GM10248 (cell line): ENCODE measurements around the gene ULK4.

Source experiments
- CTCF ChIA-PET: fragments of 300-600 bp; sonication (Branson Sonifier 250); formaldehyde crosslinking; extraction: SDS; loops from one replicate; lab custom pipeline; 2021; ENCODE audit warnings: antibody characterized with exemption; lab: Yijun Ruan, JAX
- POLR2A ChIA-PET: fragments of 350-650 bp; sonication (Branson Sonifier 250); formaldehyde crosslinking; extraction: SDS; loops from one replicate; lab custom pipeline; 2020; ENCODE audit warnings: antibody characterized with exemption; lab: Yijun Ruan, JAX
- DNase-seq: peaks from one replicate; pipeline ENCODE4 v3.0.0; 2012; ENCODE audit errors: extremely low spot score
- TF ChIP-seq, protein P1 (sequence below): IDR thresholded peaks from 2 replicates; pipeline ENCODE4 v1.5.1; 2012; ENCODE audit warnings: mild to moderate bottlenecking, low read depth; ENCODE audit errors: extremely low read depth, missing control alignments, control extremely low read depth

The ULK4 gene

GRCh38 chr3:41210966-41211365 is 750.9 kb downstream of the ULK4 start:
- DNase-seq = no peak
- TF ChIP-seq, protein P1, sequence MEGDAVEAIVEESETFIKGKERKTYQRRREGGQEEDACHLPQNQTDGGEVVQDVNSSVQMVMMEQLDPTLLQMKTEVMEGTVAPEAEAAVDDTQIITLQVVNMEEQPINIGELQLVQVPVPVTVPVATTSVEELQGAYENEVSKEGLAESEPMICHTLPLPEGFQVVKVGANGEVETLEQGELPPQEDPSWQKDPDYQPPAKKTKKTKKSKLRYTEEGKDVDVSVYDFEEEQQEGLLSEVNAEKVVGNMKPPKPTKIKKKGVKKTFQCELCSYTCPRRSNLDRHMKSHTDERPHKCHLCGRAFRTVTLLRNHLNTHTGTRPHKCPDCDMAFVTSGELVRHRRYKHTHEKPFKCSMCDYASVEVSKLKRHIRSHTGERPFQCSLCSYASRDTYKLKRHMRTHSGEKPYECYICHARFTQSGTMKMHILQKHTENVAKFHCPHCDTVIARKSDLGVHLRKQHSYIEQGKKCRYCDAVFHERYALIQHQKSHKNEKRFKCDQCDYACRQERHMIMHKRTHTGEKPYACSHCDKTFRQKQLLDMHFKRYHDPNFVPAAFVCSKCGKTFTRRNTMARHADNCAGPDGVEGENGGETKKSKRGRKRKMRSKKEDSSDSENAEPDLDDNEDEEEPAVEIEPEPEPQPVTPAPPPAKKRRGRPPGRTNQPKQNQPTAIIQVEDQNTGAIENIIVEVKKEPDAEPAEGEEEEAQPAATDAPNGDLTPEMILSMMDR = no peak
- POLR2A ChIA-PET = interaction anchor here (1.2 kb wide), 1 partner anchor 11 kb away, joined by 4 read pairs; the partner anchor contains the start of gene CTNNB1
- CTCF ChIA-PET = interaction anchor here (1.1 to 3.0 kb wide), 2 partner anchors 11 to 36 kb away, joined by 3 to 13 read pairs; partner anchors contain the start of gene CTNNB1

DNA sequence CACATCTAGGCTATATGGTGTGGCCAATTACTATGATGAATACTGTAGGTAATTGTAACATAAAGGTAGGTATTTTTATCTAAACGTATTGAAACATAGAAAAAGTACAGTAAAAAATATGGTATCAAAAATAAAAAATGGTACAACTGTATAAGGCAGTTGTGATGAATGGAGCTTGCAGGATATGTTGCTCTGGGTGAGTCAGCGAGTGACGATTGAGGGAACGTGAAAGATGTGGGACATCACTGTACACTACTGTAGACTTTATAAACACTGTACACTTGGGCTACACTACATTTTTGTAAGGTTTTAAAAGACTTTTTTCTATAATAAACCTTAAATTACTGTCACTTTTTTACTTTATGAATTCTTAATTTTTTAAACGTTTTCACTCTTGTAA is 752.3 kb downstream of the ULK4 start:
- DNase-seq = no peak
- TF ChIP-seq, protein P1 = no peak
- ChIA-PET CTCF (interaction anchor here (1.3 to 3.0 kb wide), 2 partner anchors 10 to 27 kb away, joined by 4 to 13 read pairs; partner anchors contain the start of gene CTNNB1), POLR2A (interaction anchor here (0.9 to 1.2 kb wide), 3 partner anchors 9 to 10 kb away, joined by 3 to 4 read pairs (median 4); partner anchors contain the start of gene CTNNB1)

DNA sequence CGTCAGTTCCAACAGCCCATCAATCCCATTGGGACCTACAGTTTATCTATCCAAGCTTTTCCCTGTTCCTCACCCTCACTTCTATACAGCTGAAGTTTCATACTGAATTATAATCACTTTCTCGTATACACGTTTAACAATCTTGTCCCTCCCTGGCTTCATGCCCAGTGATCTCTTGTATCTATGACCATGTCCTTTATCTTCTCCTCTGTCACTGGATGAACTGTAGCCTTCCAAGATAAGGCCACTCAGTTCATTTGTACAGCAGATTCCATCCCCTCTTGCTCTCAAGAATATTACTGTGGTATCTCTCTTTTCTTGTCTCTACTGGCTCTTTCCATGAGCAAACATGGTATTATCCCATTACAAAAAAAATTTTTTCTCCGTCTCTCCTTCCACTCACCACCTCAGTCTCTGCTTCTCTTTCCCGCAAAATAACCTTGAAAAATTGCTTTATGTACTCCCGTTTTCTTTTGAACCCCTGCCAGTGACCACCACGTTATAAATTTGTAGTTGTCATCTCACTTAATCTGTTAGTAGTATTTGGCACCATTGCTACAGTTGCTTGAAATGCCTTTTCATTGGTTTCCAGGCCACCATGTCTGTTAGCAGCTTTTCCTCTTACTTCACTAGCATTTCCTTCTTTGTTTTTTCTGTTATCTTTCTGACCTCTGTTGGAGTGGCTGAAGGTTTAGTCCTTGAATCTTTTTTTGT is 753.2 kb downstream of the ULK4 start:
- ChIA-PET POLR2A (interaction anchor here (0.9 to 1.1 kb wide), 2 partner anchors 8 to 9 kb away, joined by 3 to 4 read pairs; partner anchors contain the start of gene CTNNB1), CTCF (interaction anchor here (1.1 to 3.0 kb wide), 5 partner anchors 8 to 28 kb away, joined by 4 to 13 read pairs (median 4); partner anchors contain the start of gene CTNNB1)
- TF ChIP-seq, protein P1 = no peak
- no peak for DNase-seq

- TF ChIP-seq, protein P1 = no peak
- CTCF ChIA-PET = interaction anchor here (0.9 to 1.4 kb wide), 3 partner anchors 9 to 16 kb away, joined by 3 to 6 read pairs (median 4); no protein-coding TSS in a partner anchor
- POLR2A ChIA-PET = no interaction called here
- no peak for DNase-seq
Measured at GRCh38 chr3:41207355-41207754, 754.5 kb downstream of the ULK4 start.

DNA sequence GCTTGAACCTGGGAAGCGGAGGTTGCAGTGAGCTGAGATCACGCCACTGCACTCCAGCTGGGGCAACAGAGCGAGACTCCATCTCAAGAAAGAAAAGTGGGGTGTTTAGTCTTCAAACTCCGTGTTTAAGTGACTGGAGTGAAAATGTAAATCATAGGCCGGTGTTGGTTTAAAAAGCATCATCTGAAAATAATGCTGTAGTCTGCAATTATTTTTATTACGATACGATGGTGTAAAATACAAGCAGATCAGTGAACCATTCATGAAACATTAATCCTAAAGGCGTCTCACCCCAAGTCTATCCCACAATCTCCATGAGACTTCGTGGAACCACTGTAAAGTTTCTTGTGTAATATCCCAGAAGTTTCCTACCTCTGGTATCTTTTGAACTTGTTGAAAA is 756.3 kb downstream of the ULK4 start:
- ChIA-PET POLR2A (no interaction called here), CTCF (no interaction called here)
- DNase-seq = no peak
- TF ChIP-seq, protein P1 = no peak

DNA sequence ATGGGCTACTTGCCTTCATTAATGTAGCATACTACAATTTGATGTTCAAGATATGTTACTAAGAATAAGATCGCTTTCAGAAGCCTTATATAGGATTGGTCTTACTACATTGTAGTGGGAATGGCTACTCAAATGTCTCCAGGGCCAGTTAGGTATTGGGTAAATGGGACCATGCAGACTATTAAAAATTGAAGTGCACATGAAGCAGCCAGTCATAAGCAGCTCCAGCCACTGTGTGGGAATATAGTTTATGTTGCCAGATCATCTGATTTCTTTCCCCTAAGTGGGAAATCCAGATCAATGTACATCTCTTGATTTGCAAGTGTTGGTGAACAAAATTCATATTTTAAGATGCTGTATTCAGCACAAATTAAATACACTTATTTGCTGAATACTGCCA is 757.5 kb downstream of the ULK4 start:
- POLR2A ChIA-PET = no interaction called here
- TF ChIP-seq, protein P1 = no peak
- no peak for DNase-seq
- CTCF ChIA-PET = no interaction called here
